B cell (primary cell): ENCODE measurements around the gene RNF44. TPM values are rescaled to one million over a fixed set of nuclear protein-coding genes. Genes with fewer than 3 reads are reported as not detected.
A peak's percentile ranks its signal among the peaks of the same experiment; 100 is the strongest.

Experiments
- ATAC-seq: fragments of 200-7000 bp; cut with Tn5 transposase; one replicate; pipeline ENCODE4 v1.10.0; 2021; ENCODE audit warnings: low read depth, mild to moderate bottlenecking, moderate number of reproducible peaks, moderate library complexity
- CTCF ChIA-PET: fragments of 350-600 bp; sonication (Branson Sonifier 250); formaldehyde crosslinking; loops from one replicate; lab custom pipeline; 2021; ENCODE audit warnings: antibody characterized with exemption, inconsistent platforms; lab: Charles Lee
- POLR2A ChIA-PET: fragments of 350-600 bp; sonication (Branson Sonifier 250); formaldehyde crosslinking; loops from one replicate; lab custom pipeline; 2021; ENCODE audit warnings: antibody characterized with exemption; lab: Charles Lee
- DNase-seq: peaks from one replicate; pipeline ENCODE4 v3.0.0; 2013
- H2AFZ ChIP-seq: 2 replicates; pipeline ENCODE4 v1.6.1; 2012; ENCODE audit warnings: mild to moderate bottlenecking, low read depth, low read length; ENCODE audit not compliant: insufficient read depth, poor library complexity, severe bottlenecking
- H3K27ac ChIP-seq, 2 donors: 1 replicate in 1 of 2; 2 replicates in 1 of 2; pipeline ENCODE4 v1.5.1; 2012 to 2013; ENCODE audit warnings: low read length in 2 of 2, mild to moderate bottlenecking in 2 of 2, moderate library complexity in 1 of 2
- H3K27me3 ChIP-seq, 4 experiments: fragments of 200-600 bp in 1 of 4; sonication (generic) in 1 of 4; replicated peaks in 1 of 4; 1 replicate in 2 of 4; 2 replicates in 2 of 4; pipeline versions ENCODE4 v1.6.1 to v1.7.0; 2013 to 2016; ENCODE audit warnings: low read length in 3 of 4, mild to moderate bottlenecking in 2 of 4, mixed read lengths in 1 of 4, moderate library complexity in 1 of 4; ENCODE audit not compliant: insufficient read depth in 4 of 4, control insufficient read depth in 3 of 4; ENCODE audit errors: control extremely low read depth in 1 of 4
- H3K36me3 ChIP-seq, 2 experiments: replicated peaks in 1 of 2; 1 replicate in 1 of 2; 2 replicates in 1 of 2; pipeline versions ENCODE4 v1.6.1 to v1.7.1; 2013; ENCODE audit warnings: low read length in 1 of 2; ENCODE audit not compliant: insufficient read depth in 2 of 2, control insufficient read depth in 1 of 2; ENCODE audit errors: control extremely low read depth in 1 of 2, extremely low read depth in 1 of 2
- H3K4me1 ChIP-seq, 2 donors: fragments of 200-600 bp in 1 of 2; sonication (generic) in 1 of 2; 1 replicate in 1 of 2; 2 replicates in 1 of 2; pipeline versions ENCODE4 v1.5.1 to v1.6.1; 2013 to 2017; ENCODE audit warnings: low read length in 2 of 2; ENCODE audit not compliant: control insufficient read depth in 2 of 2, insufficient read depth in 2 of 2
- H3K4me2 ChIP-seq: replicated peaks from 2 replicates; pipeline ENCODE3; 2012; ENCODE audit warnings: mild to moderate bottlenecking, low read depth, low read length; ENCODE audit not compliant: poor library complexity, severe bottlenecking
- H3K4me3 ChIP-seq, 5 experiments: fragments of 200-600 bp in 1 of 5; sonication (generic) in 1 of 5; 1 replicate in 3 of 5; 2 replicates in 2 of 5; pipeline versions ENCODE4 v1.5.1 to v1.7.0; 2011 to 2016; ENCODE audit warnings: low read length in 4 of 5, mild to moderate bottlenecking in 4 of 5, low read depth in 2 of 5, control low read depth in 1 of 5, moderate library complexity in 1 of 5; ENCODE audit not compliant: insufficient read depth in 1 of 5; ENCODE audit errors: control extremely low read depth in 1 of 5, extremely low read depth in 1 of 5
- H3K79me2 ChIP-seq: fragments of 200-600 bp; sonication (generic); one replicate; pipeline ENCODE4 v1.6.0; 2016; ENCODE audit warnings: low read length; ENCODE audit not compliant: control insufficient read depth, insufficient read depth
- H3K9ac ChIP-seq: fragments of 200-600 bp; sonication (generic); 2 replicates; pipeline ENCODE4 v1.6.1; 2017; ENCODE audit warnings: mild to moderate bottlenecking, low read length, moderate library complexity
- H3K9me3 ChIP-seq, 3 donors: one replicate each; pipeline versions ENCODE4 v1.6.1 to v1.7.1; 2013; ENCODE audit warnings: low read length in 2 of 3; ENCODE audit not compliant: control insufficient read depth in 2 of 3, insufficient read depth in 1 of 3; ENCODE audit errors: control extremely low read depth in 1 of 3
- H4K20me1 ChIP-seq: 2 replicates; pipeline ENCODE4 v1.6.0; 2012; ENCODE audit warnings: mild to moderate bottlenecking, low read length; ENCODE audit not compliant: insufficient read depth, control insufficient read depth, poor library complexity, severe bottlenecking
- H3K27ac Mint-ChIP-seq: one replicate; pipeline ENCODE4 v1.8.0; 2021; ENCODE audit warnings: mixed read lengths
- H3K27me3 Mint-ChIP-seq: one replicate; pipeline ENCODE4 v1.8.0; 2021; ENCODE audit warnings: mixed read lengths
- H3K4me1 Mint-ChIP-seq: one replicate; pipeline ENCODE4 v1.8.0; 2021; ENCODE audit warnings: mixed read lengths
- H3K4me3 Mint-ChIP-seq: one replicate; pipeline ENCODE4 v1.8.0; 2021; ENCODE audit warnings: mixed read lengths
- H3K9me3 Mint-ChIP-seq: one replicate; pipeline ENCODE4 v1.8.0; 2022; ENCODE audit warnings: mixed read lengths; ENCODE audit not compliant: insufficient read depth
- CTCF ChIP-seq: fragments of 200-600 bp; IDR thresholded peaks from one replicate; pipeline ENCODE4 v1.8.0; 2022; ENCODE audit warnings: antibody characterized with exemption, mild to moderate bottlenecking
- EZH2 ChIP-seq: IDR thresholded peaks from 2 replicates; pipeline ENCODE4 v1.6.1; 2012; ENCODE audit warnings: borderline replicate concordance, low read depth, mild to moderate bottlenecking, moderate library complexity, low read length; ENCODE audit not compliant: insufficient read depth, poor library complexity, severe bottlenecking
- WGBS: methylation state at CpG from one replicate; pipeline ENCODE4 v1.1.5; 2013; ENCODE audit warnings: missing lambda C conversion rate; ENCODE audit not compliant: insufficient coverage; 5-methylcytosine and 5-hydroxymethylcytosine counted together
- intact Hi-C: fragments of 100-400 bp; cut with micrococcal nuclease; formaldehyde crosslinking; loops from one replicate; pipeline ENCODE4 v1.10.0; 2022
- polyA plus RNA-seq: library from polyadenylated mRNA; depleted of rRNA; stranded (reverse); fragments of >200 nt; gene quantifications from 2 replicates; pipeline ENCODE4 v1.2.3, GENCODE V29; 2012
- total RNA-seq, 2 donors: library from RNA; stranded (reverse); fragments of 120-200 nt in 1 of 2; gene quantifications; 1 replicate in 1 of 2; 2 replicates in 1 of 2; pipeline versions ENCODE4 v1.2.3 to v1.2.4, GENCODE V29; 2013 to 2022

The RNF44 gene
- total and polyA plus RNA-seq, 2 donors (not counting 1 experiment from before 2014, with no cell fraction given), result 220 to 262 TPM

GRCh38 chr5:176526462-176526861 lies 10.7 kb downstream of the RNF44 start:
- intact Hi-C loops, result no loop called here
- H2AFZ ChIP-seq, result no peak overlapping the region
- peaks cover 23 to 28% of the 10 kb centered on the region in 2 donors for H3K4me1 ChIP-seq
- peaks cover 0 to 39% of the 10 kb centered on the region in 2 experiments for H3K36me3 ChIP-seq
- H3K27ac ChIP-seq, result no peak overlapping the region
- ATAC-seq, result no peak
- no peak for DNase-seq
- 100% methylated on average over 2 of the region's 9 CpGs for WGBS
- H3K4me3 ChIP-seq, result no peak overlapping the region
- peaks cover 7% of the 10 kb centered on the region for H3K79me2 ChIP-seq
- ChIA-PET POLR2A (no interaction called here), CTCF (no interaction called here)
- H3K9me3 ChIP-seq, result no peaks in the 10 kb centered on the region
- no peaks in the 10 kb centered on the region for H3K27me3 ChIP-seq
- Mint-ChIP-seq H3K4me3 (no peak overlapping the region), H3K27ac (peak overlapping the region; percentile 59), H3K9me3 (no peaks in the 10 kb centered on the region), H3K27me3 (no peaks in the 10 kb centered on the region), H3K4me1 (peaks cover 39% of the 10 kb centered on the region)
- H3K9ac ChIP-seq, result no peak overlapping the region
- TF ChIP-seq EZH2, result no peak
- TF ChIP-seq CTCF, result no peak
- peaks cover 40% of the 10 kb centered on the region for H4K20me1 ChIP-seq
- no peak overlapping the region for H3K4me2 ChIP-seq

DNA sequence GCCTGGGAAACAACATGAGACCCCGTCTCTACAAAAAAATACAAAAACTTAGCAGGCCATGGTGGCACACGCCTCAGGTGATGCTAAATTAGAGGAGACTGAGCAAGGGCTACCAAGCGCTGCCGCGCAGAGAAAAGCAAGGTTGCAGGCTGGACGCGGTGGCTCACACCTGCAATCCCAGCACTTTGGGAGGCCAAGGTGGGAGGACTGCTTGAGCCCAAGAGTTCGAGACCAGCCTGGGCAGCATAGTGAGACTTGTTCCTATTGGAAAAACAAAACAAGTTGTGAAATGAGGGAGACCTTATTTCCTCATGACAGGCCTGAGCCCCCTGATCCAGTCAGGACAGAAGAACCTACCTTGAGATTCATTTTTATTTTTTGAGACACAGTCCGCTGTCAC lies 11.5 kb downstream of the RNF44 start:
- intact Hi-C loops, result no loop called here
- 97% methylated on average over 8 of the region's 9 CpGs for WGBS
- Histone ChIP-seq H3K36me3 (peaks cover 0 to 32% of the 10 kb centered on the region in 2 experiments), H2AFZ (no peak overlapping the region), H3K9ac (no peak overlapping the region), H3K27me3 (no peaks in the 10 kb centered on the region), H3K79me2 (no peaks in the 10 kb centered on the region), H3K4me1 (peaks cover 16 to 20% of the 10 kb centered on the region in 2 donors), H3K27ac (no peak overlapping the region), H4K20me1 (peaks cover 32% of the 10 kb centered on the region), H3K4me2 (no peak overlapping the region), H3K4me3 (no peak overlapping the region), H3K9me3 (no peaks in the 10 kb centered on the region)
- no peaks in the 10 kb centered on the region for H3K27me3 Mint-ChIP-seq
- ChIA-PET POLR2A (no interaction called here), CTCF (no interaction called here)
- H3K9me3 Mint-ChIP-seq, result no peaks in the 10 kb centered on the region
- H3K4me3 Mint-ChIP-seq, result no peak overlapping the region
- no peak for ATAC-seq
- peaks cover 32% of the 10 kb centered on the region for H3K4me1 Mint-ChIP-seq
- TF ChIP-seq CTCF (no peak), EZH2 (no peak)
- no peak overlapping the region for H3K27ac Mint-ChIP-seq
- DNase-seq, result no peak
